ENCODE results near the gene DYNC1H1.

The DYNC1H1 gene

DNA sequence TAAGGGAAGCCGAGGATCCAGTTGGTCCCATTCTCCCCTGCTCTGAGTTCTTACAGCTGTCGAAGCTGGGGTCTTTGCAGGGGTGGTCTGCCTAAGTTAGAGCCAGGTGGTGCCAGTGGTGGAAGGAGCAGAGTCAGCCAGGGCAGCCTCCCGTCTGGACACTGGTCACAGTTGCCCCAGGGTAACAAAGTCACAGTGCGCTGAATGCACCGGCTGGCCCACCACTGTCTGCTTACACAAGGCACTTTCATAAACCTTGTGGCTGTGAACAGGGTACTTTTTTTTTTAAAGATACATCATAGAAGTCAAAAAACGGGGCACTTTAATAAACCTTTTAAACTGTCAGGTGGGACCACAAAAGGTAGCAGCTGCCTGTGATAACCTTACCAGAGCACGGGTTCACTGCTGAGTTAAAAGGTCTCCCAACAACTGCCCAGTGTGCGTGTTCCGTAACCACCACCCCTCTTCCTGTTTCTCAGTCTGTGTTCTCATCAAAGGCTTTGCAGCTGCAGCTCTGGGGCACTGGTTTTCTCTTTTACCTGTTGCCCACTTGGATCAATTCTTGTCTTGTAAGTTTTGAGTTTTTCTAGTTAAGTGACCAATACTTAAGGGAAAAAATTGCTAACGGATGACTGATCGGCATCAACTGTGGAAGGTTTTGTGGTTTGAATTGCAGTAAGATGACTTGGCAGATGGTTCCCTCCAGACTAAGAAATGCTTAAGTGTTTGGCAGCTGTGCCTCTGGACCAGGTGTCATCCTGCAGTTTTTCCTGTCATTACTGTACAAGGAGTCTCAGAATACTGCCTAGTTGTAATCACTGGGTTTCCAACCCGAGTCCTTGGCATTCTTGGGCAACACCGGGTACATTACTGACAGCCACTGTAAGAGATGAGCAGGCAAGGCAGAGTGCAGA, 55.9 kb downstream of the DYNC1H1 start:
- Histone ChIP-seq H3K4me3 (ENCODE audit: low read depth, low read length) (no peak overlapping the region), H3K4me2 (ENCODE audit: low read length) (no peak overlapping the region), H2AFZ (no peak overlapping the region), H3K4me1 (no peaks in the 10 kb centered on the region), H3K79me2 (peaks cover 8% of the 10 kb centered on the region), H3K27ac (no peak overlapping the region), H3K9ac (no peak overlapping the region), H3K9me3 (ENCODE audit: control insufficient read depth, low read length) (no peaks in the 10 kb centered on the region), H3K27me3 (ENCODE audit: control insufficient read depth, insufficient read depth, low read length) (no peaks in the 10 kb centered on the region), H3K36me3 (ENCODE audit: control insufficient read depth, insufficient read depth, low read length) (no peaks in the 10 kb centered on the region)
- TF ChIP-seq, protein P1, sequence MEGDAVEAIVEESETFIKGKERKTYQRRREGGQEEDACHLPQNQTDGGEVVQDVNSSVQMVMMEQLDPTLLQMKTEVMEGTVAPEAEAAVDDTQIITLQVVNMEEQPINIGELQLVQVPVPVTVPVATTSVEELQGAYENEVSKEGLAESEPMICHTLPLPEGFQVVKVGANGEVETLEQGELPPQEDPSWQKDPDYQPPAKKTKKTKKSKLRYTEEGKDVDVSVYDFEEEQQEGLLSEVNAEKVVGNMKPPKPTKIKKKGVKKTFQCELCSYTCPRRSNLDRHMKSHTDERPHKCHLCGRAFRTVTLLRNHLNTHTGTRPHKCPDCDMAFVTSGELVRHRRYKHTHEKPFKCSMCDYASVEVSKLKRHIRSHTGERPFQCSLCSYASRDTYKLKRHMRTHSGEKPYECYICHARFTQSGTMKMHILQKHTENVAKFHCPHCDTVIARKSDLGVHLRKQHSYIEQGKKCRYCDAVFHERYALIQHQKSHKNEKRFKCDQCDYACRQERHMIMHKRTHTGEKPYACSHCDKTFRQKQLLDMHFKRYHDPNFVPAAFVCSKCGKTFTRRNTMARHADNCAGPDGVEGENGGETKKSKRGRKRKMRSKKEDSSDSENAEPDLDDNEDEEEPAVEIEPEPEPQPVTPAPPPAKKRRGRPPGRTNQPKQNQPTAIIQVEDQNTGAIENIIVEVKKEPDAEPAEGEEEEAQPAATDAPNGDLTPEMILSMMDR (IDR thresholded peaks at IDR 0.05), result no peak

DNA sequence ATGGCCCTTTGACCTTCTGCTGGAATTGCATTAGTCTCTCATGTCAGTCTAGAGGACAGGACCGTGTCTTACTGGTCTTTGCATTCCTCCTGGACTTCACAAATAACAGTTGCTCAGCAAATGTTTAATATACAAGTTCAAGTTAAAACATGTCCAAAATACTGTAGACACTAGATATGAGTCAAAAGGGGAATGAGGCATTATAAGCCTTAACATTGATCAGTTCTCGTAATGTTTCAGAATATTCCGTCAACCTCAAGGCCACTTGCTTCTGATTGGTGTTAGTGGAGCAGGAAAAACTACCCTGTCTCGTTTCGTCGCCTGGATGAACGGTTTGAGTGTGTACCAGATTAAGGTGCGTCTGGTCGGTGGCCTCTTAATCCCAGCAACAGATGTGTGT, 62.6 kb downstream of the DYNC1H1 start:
- TF ChIP-seq, protein P1 (IDR thresholded peaks at IDR 0.05), result no peak
- Histone ChIP-seq H3K4me2 (ENCODE audit: low read length) (no peak overlapping the region), H3K79me2 (peaks cover 7% of the 10 kb centered on the region), H3K4me3 (ENCODE audit: low read depth, low read length) (no peak overlapping the region), H3K4me1 (no peaks in the 10 kb centered on the region), H2AFZ (no peak overlapping the region), H3K36me3 (ENCODE audit: control insufficient read depth, insufficient read depth, low read length) (no peaks in the 10 kb centered on the region), H3K9me3 (ENCODE audit: control insufficient read depth, low read length) (no peaks in the 10 kb centered on the region), H3K27ac (no peak overlapping the region), H3K9ac (no peak overlapping the region), H3K27me3 (ENCODE audit: control insufficient read depth, insufficient read depth, low read length) (no peaks in the 10 kb centered on the region)

DNA sequence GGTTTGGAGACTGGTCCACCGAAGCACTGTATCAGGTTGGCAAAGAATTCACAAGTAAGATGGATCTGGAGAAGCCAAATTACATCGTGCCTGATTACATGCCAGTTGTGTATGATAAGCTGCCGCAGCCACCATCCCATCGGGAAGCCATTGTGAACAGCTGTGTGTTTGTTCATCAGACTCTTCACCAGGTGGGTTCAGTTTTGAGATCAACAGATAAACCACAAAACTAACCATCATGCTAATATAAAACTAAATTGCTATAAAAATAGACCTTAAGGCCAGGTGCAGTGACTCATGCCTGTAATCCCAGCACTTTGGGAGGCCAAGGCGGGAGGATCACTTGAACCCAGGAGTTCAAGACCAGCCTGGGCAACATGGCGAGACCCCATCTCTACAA, 63.6 kb downstream of the DYNC1H1 start:
- Histone ChIP-seq H3K27me3 (ENCODE audit: control insufficient read depth, insufficient read depth, low read length) (no peaks in the 10 kb centered on the region), H3K9ac (no peak overlapping the region), H3K27ac (no peak overlapping the region), H3K4me1 (no peaks in the 10 kb centered on the region), H2AFZ (no peak overlapping the region), H3K9me3 (ENCODE audit: control insufficient read depth, low read length) (no peaks in the 10 kb centered on the region), H3K36me3 (ENCODE audit: control insufficient read depth, insufficient read depth, low read length) (no peaks in the 10 kb centered on the region), H3K79me2 (peaks cover 7% of the 10 kb centered on the region), H3K4me3 (ENCODE audit: low read depth, low read length) (no peak overlapping the region), H3K4me2 (ENCODE audit: low read length) (no peak overlapping the region)
- TF ChIP-seq, protein P1 (IDR thresholded peaks at IDR 0.05), result no peak

DNA sequence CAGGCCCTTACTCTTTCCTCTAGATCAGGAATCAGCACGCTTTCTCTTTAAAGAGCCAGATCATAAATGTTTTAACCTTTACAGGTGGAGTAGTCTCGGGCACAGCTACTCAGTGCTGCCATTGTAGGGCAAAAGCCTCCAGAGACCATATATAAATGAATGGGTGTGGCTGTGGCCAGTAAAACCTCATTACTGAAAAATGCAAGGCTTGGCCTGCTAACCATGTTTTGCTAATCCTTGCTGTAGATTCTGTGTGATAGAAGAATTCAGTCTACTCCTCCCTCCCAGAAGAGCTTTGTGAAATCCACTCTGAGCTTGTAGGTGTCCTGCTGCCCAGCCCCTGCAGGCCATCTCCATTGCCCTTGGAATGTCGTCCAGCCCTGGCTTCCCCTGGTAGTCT, 64.4 kb downstream of the DYNC1H1 start:
- Histone ChIP-seq H3K4me2 (ENCODE audit: low read length) (no peak overlapping the region), H2AFZ (no peak overlapping the region), H3K27me3 (ENCODE audit: control insufficient read depth, insufficient read depth, low read length) (no peaks in the 10 kb centered on the region), H3K9me3 (ENCODE audit: control insufficient read depth, low read length) (no peaks in the 10 kb centered on the region), H3K4me1 (no peaks in the 10 kb centered on the region), H3K36me3 (ENCODE audit: control insufficient read depth, insufficient read depth, low read length) (no peaks in the 10 kb centered on the region), H3K27ac (no peak overlapping the region), H3K9ac (no peak overlapping the region), H3K79me2 (peaks cover 7% of the 10 kb centered on the region), H3K4me3 (ENCODE audit: low read depth, low read length) (no peak overlapping the region)
- TF ChIP-seq, protein P1 (IDR thresholded peaks at IDR 0.05), result no peak

DNA sequence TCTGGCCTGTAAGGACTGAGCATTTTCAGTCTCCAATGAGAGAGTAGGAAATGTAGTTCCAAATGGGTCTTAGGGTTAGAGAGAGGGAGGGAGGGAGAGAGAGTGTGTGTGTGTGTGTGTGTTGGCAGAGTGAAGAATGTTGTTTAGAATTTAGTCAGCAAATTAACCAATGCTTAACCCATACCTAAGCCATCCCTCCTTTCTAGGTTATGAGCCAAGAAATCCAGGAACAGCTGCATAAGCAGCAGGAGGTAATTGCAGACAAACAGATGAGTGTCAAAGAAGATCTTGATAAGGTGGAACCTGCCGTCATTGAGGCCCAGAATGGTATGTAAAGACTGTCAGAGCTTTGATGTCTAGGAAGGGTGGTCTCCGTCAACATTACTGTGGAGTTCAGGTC, 65.6 kb downstream of the DYNC1H1 start:
- Histone ChIP-seq H3K36me3 (ENCODE audit: control insufficient read depth, insufficient read depth, low read length) (no peaks in the 10 kb centered on the region), H3K9me3 (ENCODE audit: control insufficient read depth, low read length) (no peaks in the 10 kb centered on the region), H3K9ac (no peak overlapping the region), H3K27me3 (ENCODE audit: control insufficient read depth, insufficient read depth, low read length) (no peaks in the 10 kb centered on the region), H3K4me2 (ENCODE audit: low read length) (no peak overlapping the region), H3K4me1 (no peaks in the 10 kb centered on the region), H2AFZ (no peak overlapping the region), H3K27ac (no peak overlapping the region), H3K4me3 (ENCODE audit: low read depth, low read length) (no peak overlapping the region), H3K79me2 (peaks cover 5% of the 10 kb centered on the region)
- TF ChIP-seq, protein P1 (IDR thresholded peaks at IDR 0.05), result no peak
